CD4-positive, alpha-beta T cell treated with Interleukin-15 for 4 hours (primary cell): ENCODE measurements around the gene ECD.

ENCODE experiments used
- DNase-seq: peaks from one replicate; pipeline ENCODE4 v3.0.0-alpha.2; 2020; ENCODE audit warnings: low spot score

The ECD gene

DNA sequence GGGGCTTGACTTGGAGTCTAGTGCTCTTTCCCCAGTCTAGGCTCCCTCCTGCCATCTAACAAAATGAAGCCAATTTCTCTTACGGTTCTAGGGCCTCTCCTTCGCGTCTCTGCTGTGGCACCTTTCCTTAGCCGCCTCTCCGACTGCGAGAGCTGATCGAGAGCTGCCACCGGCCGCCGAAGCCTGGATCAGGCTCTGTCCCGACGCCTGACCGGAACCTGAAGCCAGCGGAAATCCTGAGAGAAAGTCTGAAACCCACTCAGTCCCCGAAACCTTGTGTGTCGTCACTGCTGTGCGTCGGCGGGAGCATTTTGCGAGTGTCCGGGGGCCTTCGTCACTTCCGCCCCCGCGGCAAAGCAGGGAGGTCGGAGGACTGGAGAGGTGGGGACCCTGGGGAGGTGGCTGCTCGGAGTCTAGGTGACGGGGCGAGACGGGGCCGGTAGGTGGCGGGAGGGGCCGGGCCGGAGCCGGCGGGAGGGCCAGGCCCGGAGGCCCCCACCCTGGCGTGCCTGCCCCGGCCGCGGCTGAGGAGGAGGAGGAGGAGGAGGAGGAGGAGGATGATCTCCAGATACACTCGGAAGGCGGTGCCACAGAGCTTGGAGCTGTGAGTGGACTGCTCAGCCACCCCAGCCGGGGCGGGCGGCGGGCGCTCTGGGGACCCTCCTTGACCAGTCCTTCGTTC lies at the start of gene ECD, which contains the start of gene FAM149B1:
Gene ECD (minus strand): TSS at position 226 of the 682 bp plus-strand sequence. CDS start 4,071 bp downstream, outside the sequence.
Gene FAM149B1 (plus strand): TSS at position 337 of the 682 bp plus-strand sequence. CDS start 221 bp downstream, at position 558.
- peak; percentile 87 for DNase-seq

GRCh38 chr10:73215749-73216148 lies 47.9 kb upstream of the ECD start:
- DNase-seq, result no peak

DNA sequence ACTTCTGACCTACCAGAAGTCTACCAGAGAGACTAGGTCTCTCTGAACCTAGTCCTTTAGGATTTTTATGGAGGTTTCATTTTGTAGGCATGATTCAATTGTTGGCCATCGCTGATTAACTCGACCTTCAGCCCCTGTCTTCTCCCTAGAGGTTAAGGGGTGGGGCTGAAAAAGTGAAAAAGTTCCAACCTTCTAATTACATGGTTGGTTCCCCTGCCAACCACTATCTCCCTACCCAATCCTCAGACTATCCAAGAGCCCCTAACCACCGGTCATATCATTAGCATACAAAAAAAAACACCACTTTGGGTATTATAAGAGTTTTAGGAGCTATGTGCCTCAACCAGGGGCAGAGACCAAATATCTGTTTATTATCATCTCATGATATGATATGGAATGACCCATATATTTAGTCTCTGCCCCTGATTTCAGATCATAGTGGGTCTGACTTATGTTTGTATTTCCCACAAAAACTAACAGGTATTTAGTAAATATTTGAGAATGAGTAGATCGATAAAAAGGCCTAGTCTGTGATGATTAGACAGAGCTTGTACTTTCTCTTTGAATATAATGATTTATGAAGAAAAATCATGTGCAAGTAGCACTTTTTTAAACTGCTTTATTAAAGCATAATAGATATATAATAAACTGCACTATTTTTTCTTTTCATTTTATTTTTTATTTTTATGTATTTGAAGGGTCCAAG lies 43.5 kb upstream of the ECD start:
- no peak for DNase-seq

DNA sequence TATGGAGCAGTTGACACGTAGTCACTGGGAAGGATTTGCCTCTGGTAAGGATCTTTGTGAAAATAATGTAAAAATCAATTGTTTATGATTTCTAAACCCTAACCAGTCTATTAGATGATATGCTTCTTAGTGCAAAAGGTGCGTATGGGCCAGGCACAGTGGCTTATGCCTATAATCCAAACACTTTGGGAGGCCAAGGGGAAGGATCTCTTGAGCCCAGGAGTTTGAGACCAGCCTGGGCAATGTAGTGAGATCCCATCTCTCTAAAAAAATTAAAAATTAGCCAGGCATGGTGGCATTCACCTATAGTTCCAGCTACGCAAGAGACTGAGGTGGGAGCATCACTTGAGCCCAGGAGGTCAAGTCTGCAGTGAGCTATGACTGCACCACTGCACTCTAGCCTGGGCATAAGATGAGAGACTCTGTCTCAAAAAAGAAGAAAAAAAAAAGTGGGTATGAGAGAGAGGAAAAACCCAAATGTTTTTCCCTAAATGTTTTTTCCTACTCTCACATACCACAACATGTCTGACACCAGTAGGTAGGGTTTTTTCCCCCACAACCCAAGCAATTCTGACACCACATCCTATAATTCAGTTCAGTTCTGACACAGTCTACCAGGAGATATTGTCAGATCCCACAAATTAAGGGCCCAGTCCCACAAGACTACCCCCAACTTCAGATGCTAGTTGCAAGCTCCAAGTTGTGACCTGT lies 42.7 kb upstream of the ECD start:
- DNase-seq, result no peak

- DNase-seq, result no peak
Observed at GRCh38 chr10:73209705-73210104, 41.9 kb upstream of the ECD start.

- DNase-seq, result no peak
Observed at GRCh38 chr10:73207883-73208282, 40.1 kb upstream of the ECD start.

GRCh38 chr10:73206385-73206784 lies 38.6 kb upstream of the ECD start:
- DNase-seq, result no peak

- no peak for DNase-seq
Observed at GRCh38 chr10:73205890-73206289, 38.1 kb upstream of the ECD start.

DNA sequence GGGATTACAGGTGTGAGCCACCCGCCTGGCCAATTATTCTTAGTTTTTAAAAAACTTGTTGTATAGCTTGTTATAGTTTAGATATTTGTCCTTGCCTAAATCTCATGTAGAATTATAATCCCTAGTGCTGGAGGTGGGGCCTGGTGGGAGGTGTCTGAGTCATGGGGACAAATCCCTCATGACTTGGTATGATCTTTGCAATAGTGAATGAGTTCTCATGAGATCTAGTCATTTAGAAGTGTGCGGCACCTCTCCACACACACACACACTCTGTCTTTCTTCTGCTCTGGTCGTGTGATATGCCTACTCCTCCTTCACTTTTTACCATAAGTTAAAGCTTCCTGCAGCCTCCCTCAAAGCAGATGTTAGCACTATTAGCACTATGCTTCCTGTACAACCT lies 37.3 kb upstream of the ECD start:
- no peak for DNase-seq

- DNase-seq, result no peak
Observed at GRCh38 chr10:73190188-73190587, 22.4 kb upstream of the ECD start.

DNA sequence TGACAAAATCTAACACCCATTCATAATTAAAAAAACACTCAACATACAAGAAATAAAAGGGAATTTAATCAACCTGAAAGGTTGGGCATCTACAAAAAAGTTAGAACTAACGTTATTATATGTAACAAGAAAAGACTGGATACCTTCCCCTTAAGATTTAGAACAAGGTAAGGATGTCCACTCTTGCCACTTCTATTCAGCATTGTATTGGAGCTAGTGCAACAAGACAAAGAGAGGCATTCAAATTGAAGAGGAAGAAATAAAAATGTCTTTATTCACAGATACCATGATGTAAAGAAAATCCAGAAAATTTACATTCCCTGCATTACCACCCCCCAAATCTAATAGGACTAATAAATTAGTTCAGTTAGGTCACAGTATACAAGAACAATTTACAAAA lies 18.5 kb upstream of the ECD start:
- no peak for DNase-seq

DNA sequence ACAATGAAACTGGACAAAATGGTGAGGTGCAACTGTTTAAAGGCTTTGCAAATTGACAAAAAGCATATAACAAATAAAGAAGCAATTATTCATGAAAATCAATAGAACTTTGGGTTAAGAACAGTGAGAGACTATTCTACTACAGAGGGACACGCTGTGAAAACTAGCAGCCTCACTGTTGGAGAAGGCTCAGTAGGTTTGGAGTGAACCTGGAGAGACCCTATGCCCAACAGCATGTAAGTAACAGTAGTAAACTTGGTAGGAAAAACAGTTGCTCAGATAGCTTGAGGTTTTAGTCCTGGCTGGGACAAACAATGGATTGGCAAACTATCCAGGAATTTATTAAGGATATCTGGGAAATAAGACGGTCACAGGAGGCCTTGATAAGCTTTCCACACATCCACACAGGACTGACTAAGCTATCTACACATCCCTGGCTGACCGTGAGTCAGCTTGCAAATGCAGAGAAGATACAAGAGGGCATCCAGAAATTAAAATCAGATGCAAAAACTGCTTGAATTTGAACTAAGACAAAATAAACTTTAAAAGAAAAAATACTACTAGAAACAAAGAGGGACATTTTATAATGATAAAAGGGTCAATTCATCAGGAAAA lies 16.0 kb upstream of the ECD start:
- DNase-seq, result no peak

DNA sequence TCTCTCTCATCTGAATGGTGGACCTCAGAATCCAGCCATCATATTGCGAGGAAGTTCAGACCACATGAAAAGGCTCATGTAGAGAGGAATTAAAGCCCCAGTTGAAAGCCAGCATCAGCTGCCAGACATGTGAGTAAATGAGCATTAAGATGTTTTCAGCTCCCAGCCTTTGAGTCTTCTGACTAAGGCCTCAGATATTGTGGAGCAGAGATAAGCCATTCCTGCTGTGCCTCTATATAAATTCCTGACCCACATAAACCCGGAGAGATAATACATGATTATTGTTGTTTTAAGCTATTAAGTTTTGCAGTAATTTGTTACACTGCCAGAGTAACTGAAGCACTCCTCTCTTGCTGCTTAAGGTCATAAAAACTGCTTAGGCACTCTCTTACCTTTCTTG lies 14.8 kb upstream of the ECD start:
- no peak for DNase-seq

DNA sequence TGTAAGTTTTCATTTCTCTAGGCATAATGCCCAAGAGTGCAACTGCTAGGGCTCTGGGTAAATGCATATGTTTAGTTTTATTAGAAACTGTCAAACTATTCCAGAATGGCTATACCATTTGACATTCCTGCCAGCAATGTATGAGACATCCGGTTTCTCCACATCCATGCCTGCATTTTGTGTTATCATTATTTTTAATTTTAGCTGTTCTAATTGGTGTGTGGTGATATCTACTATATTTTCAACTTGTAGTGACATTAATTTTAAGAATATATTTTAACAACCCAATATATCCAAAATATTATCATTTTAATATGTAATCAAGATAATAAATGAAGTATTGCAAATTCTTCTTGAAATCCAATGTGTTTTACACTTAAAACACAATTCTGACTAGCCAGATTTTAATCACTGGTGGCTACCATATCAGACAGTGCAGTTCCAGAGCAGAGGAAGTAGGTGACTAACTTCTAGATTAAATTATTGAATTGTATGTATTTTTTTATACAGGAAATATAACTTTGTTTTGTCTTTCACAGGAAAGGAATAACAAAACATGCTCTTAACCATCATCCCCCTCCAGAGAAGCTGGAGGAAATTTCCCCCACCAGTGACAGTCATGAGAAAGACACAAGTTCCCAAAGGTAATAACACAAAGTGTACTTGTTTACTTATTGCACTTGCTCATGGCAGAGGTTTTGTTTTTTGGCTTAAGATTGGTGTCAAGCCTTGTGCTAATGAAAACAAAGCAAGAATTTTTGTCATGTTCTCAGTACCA lies 6.5 kb upstream of the ECD start:
- no peak for DNase-seq

DNA sequence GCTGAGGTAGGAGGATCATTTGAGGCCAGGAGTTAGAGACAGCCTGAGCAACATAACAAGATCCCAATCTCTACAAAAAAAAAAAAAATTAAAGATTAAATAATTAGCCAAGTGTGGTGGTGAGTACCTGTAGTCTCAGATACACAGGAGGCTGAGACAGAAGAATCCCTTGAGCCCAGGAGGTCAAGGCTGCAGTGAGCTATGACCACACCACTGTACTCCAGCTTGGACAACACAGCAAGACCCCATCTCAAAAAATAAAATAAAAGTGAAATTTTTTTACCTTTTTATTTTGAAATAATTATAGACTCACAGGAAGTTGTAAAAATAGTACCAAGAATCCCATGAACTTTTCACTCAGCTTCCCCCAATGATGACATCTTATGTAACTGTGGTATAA lies 5.1 kb upstream of the ECD start:
- DNase-seq, result no peak

GRCh38 chr10:73169320-73169719 lies 1.5 kb upstream of the ECD start:
- no peak for DNase-seq

DNA sequence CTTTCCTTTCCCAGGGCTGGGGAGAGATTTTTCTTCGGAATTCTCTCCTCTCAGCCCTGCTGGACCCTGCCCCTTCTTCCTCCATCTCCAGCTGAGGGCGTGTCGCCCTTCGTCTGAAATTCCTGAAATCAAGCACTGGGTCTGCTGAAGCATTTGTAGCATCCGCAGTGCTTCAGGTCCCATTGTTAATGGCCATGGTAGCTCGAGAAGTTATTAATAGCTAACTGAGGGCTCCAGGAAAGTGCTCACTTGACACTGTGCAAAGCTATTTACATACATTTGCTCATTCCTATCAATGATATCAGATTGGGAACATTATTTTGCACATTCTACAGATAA lies 626 bp upstream of the ECD start:
- no peak for DNase-seq

DNA sequence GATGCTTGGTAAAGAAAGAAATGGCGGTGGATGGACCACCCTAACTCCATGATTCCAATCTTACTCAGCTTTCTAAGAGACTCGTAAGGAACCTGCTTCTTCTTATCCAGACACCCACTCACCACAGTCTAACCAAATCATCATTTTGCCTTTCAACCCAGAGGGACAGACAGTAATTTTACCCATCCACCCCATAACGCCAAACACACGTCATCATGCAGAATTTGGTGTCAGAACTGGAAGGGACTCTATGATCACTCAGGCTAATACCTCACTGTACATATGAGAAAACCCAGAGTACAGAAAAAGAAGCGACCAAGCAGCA lies 388 bp downstream of the ECD start:
- peak; percentile 0 for DNase-seq

DNA sequence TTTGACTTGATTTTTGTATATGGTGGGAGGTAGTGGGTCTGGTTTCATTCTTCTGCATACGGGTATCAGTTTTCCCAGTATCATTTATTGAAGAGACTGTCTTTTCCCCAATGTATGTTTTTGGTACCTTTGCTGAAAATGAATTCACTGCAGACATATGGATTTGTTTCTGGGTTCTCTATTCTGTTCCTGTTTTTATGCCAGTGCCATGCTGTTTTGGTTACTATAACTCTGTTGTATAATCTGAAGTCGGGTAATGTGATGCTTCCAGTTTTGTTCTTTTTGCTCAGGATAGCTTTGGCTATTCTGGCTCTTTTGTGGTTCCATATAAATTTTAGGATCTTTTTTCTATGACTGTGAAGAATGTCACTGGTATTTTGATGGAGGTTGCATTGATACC lies 836 bp downstream of the ECD start:
- DNase-seq, result no peak

DNA sequence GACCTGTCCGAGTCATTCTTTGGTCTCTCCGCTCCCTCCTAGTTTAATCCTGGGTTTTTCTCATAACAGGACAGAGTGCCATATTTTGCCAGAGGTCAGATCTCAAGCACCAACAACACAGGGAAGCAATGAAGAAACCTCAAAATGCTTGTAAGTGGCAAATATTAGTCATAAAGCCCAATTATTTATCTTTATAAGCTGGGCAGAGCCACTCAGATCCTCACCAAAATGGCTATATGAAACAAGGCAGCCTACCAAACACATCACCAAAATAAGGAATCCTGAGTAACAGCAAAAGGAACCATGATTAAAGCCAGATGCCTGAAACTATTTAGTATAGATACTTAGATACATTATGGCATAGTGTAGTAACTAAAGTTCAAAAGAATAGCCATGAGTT lies 4.7 kb downstream of the ECD start:
- no peak for DNase-seq

DNA sequence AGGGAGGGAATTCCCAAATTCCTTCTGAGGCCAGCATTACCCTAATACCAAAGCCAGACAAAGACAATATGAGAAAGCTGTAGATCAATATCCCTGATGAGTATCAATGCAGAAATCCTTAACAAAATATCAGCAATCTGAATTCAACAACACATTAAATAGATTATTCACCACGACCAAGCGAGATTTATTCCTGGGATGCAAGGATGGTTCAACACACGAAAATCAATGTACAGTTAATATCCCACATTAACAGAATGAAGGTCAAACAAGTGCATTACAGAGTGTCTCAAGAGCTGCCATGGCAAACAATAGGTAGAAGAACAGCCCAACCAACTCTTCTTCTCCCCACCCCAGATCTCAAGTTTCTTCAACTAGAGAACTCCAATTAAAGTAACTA lies 6.1 kb downstream of the ECD start:
- no peak for DNase-seq

GRCh38 chr10:73161079-73161478 lies 6.7 kb downstream of the ECD start:
- DNase-seq, result no peak
